Immature natural killer cell (primary cell): ENCODE results near the gene PIEZO1. TPM values are rescaled to one million over a fixed set of nuclear protein-coding genes. Genes with fewer than 3 reads are reported as not detected.
A peak's percentile ranks its signal among the peaks of the same experiment; 100 is the strongest.
"Not testable (repeated sequence)": the region's sequence is repeated elsewhere in the genome, so short reads cannot be mapped to it uniquely, and the experiment has no call there.

Source experiments
- DNase-seq, 3 donors: peaks; one replicate each; pipeline ENCODE4 v3.0.0; 2022; ENCODE audit warnings: mixed read lengths in 1 of 3
- H3K27ac Mint-ChIP-seq, 6 donors: one replicate each; pipeline ENCODE4 v1.8.0; 2020; ENCODE audit warnings: mixed read lengths in 6 of 6, mild to moderate bottlenecking in 5 of 6, inconsistent platforms in 4 of 6, moderate library complexity in 3 of 6
- H3K27me3 Mint-ChIP-seq, 3 donors: one replicate each; pipeline ENCODE4 v1.8.0; 2020 to 2021; ENCODE audit warnings: low read depth in 3 of 3, mild to moderate bottlenecking in 3 of 3, mixed read lengths in 3 of 3, moderate library complexity in 3 of 3, inconsistent platforms in 1 of 3
- H3K36me3 Mint-ChIP-seq, 3 donors: one replicate each; pipeline ENCODE4 v1.8.0; 2020; ENCODE audit warnings: mixed read lengths in 3 of 3, inconsistent platforms in 2 of 3, mild to moderate bottlenecking in 2 of 3
- H3K4me1 Mint-ChIP-seq, 2 donors: one replicate each; pipeline ENCODE4 v1.8.0; 2020; ENCODE audit warnings: inconsistent platforms in 2 of 2, mild to moderate bottlenecking in 2 of 2, mixed read lengths in 2 of 2, moderate library complexity in 1 of 2
- H3K4me3 Mint-ChIP-seq, 5 donors: one replicate each; pipeline ENCODE4 v1.8.0; 2020; ENCODE audit warnings: mild to moderate bottlenecking in 5 of 5, mixed read lengths in 5 of 5, inconsistent platforms in 3 of 5, moderate library complexity in 3 of 5
- H3K9me3 Mint-ChIP-seq, 6 donors: one replicate each; pipeline ENCODE4 v1.8.0; 2020; ENCODE audit warnings: mild to moderate bottlenecking in 6 of 6, mixed read lengths in 6 of 6, inconsistent platforms in 4 of 6, moderate library complexity in 3 of 6
- polyA plus RNA-seq, 3 donors: library from polyadenylated mRNA; unstranded; fragments of 300-500 nt; fragmentation: Illumina TruSeq; gene quantifications; one replicate each; pipeline ENCODE4 v1.2.3, GENCODE V29; 2021

The PIEZO1 gene
- polyA plus RNA-seq = 10 to 100 TPM in 2 of 3 donors, 1 to 10 TPM in 1; 5.2 to 41.2 (median 13.1) TPM

DNA sequence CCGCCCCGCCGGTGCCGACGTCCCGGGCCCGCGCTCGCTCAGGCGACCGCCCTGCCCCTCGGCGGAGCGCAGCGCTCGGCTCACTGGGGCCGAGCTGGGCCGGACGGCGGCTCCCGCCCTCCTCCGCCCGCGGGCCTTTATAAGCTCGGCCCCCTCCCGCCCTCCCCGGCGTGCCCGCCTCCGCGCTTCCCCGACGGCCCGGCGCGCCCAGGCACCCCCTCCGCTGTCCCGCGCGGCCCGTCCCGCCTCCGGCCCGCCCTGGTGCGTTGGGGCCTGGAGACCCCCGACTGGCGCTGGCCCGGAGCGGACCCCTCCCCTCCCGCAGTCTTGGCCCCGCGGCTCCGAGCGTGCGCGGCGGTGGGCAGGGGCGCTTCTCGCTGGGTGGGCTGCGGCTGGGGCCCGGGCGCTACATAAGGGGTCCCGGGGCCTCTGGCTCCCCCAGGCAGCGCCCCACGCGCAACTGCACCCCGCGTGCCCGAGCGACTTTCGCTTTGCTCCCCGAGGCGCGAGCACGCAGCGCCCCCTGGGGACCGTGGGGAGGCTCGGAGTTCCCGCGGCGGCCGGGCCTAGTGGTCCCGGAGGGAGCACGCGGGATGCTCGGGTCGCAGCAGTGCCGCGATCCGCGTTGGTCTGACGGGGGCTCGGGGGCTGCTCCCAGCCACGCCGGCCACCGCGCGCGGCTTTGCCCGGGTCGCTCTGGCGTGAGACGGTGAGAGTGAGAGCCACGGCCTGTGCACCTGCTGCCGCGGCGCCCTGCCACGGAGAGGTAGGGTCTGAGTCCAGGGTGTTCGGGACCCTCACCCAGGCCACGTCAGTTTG, at the start of gene PIEZO1:
PIEZO1 (minus strand) TSS at position 115 of the 819 bp plus-strand sequence. CDS start 256 bp downstream, outside the sequence.
- peak within 1 kb of the TSS; percentile 79 to 87 (median 84) for H3K4me3 Mint-ChIP-seq
- H3K4me1 Mint-ChIP-seq = peaks cover 47% of the 10 kb centered on the region in 2 donors
- peak; percentile 84 to 87 (median 85) for DNase-seq
- H3K36me3 Mint-ChIP-seq = no peaks in the 10 kb centered on the region
- peaks cover 1 to 5% (median 2%) of the 10 kb centered on the region in 3 donors for H3K27me3 Mint-ChIP-seq
- H3K9me3 Mint-ChIP-seq = no peaks in the 10 kb centered on the region
- peak within 1 kb of the TSS in 5 of 6 donors; percentile 34 to 84 (median 62) for H3K27ac Mint-ChIP-seq

DNA sequence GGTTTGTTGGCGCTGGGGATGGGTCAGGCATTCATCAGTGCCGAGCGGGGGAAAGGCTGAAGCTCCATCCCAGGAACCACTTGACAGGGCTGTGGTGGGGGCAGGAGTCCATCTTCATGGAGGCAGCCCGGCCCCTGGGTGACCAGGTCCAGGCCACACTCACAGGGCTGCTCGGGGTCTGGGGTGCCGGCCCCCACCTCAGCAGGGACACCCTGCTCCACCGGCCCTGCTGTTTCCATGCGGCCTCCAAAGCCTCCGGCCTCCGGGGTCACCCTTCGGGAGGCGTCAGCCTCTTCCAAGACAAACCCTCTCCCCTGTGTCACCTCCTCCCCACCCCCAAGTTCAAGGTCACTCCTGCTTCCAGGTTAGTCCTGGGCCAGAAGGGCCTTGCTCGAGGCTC, 49.6 kb upstream of the PIEZO1 start:
- Mint-ChIP-seq H3K36me3 (peaks cover 0 to 3% (median 0%) of the 10 kb centered on the region in 3 donors), H3K4me1 (no peaks in the 10 kb centered on the region), H3K27ac (no peak overlapping the region), H3K9me3 (no peaks in the 10 kb centered on the region), H3K27me3 (peaks cover 0 to 3% (median 0%) of the 10 kb centered on the region in 3 donors), H3K4me3 (no peak overlapping the region)
- no peak for DNase-seq

- DNase-seq = no peak
- no peaks in the 10 kb centered on the region for H3K4me1 Mint-ChIP-seq
- peaks cover 0 to 5% (median 0%) of the 10 kb centered on the region in 3 donors for H3K27me3 Mint-ChIP-seq
- H3K36me3 Mint-ChIP-seq = peaks cover 0 to 3% (median 0%) of the 10 kb centered on the region in 3 donors
- H3K4me3 Mint-ChIP-seq = no peak overlapping the region
- H3K9me3 Mint-ChIP-seq = no peaks in the 10 kb centered on the region
- H3K27ac Mint-ChIP-seq = no peak overlapping the region
Observed at GRCh38 chr16:88833086-88833485, 48.1 kb upstream of the PIEZO1 start.

- Mint-ChIP-seq H3K9me3 (no peaks in the 10 kb centered on the region), H3K36me3 (peaks cover 0 to 3% (median 0%) of the 10 kb centered on the region in 3 donors), H3K27ac (no peak overlapping the region), H3K27me3 (peaks cover 0 to 3% (median 0%) of the 10 kb centered on the region in 3 donors), H3K4me1 (no peaks in the 10 kb centered on the region), H3K4me3 (no peak overlapping the region)
- no peak for DNase-seq
Observed at GRCh38 chr16:88831838-88832237, 46.8 kb upstream of the PIEZO1 start.

DNA sequence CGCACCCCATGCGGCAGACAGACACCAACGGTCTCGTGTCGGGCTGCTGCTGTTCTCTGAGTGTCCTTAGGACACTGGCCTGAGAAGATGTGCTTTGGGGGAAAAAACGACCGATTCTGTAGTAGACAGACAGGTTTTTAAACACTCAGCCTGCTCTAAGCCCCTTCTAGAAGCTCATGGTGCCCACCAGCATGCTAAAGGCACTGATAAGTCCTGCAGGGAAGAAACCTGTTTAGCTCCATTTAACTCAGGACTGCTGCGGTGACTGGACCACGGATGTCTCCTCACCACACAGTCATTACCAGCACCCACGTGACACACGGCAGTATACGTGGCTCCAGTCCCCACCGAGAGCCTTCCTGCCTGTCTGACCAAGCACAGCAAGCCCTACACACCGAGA, 45.8 kb upstream of the PIEZO1 start:
- no peaks in the 10 kb centered on the region for H3K4me1 Mint-ChIP-seq
- no peaks in the 10 kb centered on the region for H3K9me3 Mint-ChIP-seq
- peaks cover 0 to 3% (median 0%) of the 10 kb centered on the region in 3 donors for H3K36me3 Mint-ChIP-seq
- H3K27me3 Mint-ChIP-seq = peaks cover 0 to 2% (median under 1%) of the 10 kb centered on the region in 3 donors
- DNase-seq = no peak
- H3K27ac Mint-ChIP-seq = no peak overlapping the region
- H3K4me3 Mint-ChIP-seq = no peak overlapping the region

GRCh38 chr16:88830258-88830657, 45.2 kb upstream of the PIEZO1 start:
- H3K9me3 Mint-ChIP-seq = no peaks in the 10 kb centered on the region
- peaks cover 0 to 2% (median 2%) of the 10 kb centered on the region in 3 donors for H3K27me3 Mint-ChIP-seq
- DNase-seq = no peak
- H3K4me1 Mint-ChIP-seq = no peaks in the 10 kb centered on the region
- H3K27ac Mint-ChIP-seq = peak overlapping the region in 1 of 6 donors; percentile 55
- H3K4me3 Mint-ChIP-seq = no peak overlapping the region
- peaks cover 0 to 2% (median 0%) of the 10 kb centered on the region in 3 donors for H3K36me3 Mint-ChIP-seq

- Mint-ChIP-seq H3K36me3 (no peaks in the 10 kb centered on the region), H3K27me3 (peaks cover 0 to 3% (median 2%) of the 10 kb centered on the region in 3 donors), H3K4me3 (no peak overlapping the region), H3K27ac (no peak overlapping the region), H3K4me1 (no peaks in the 10 kb centered on the region), H3K9me3 (no peaks in the 10 kb centered on the region)
- DNase-seq = no peak
Observed at GRCh38 chr16:88828711-88829110, 43.7 kb upstream of the PIEZO1 start.

GRCh38 chr16:88827727-88828126, 42.7 kb upstream of the PIEZO1 start:
- no peak overlapping the region for H3K27ac Mint-ChIP-seq
- peaks cover 0 to 3% (median 0%) of the 10 kb centered on the region in 3 donors for H3K36me3 Mint-ChIP-seq
- H3K27me3 Mint-ChIP-seq = peaks cover 0 to 3% (median 2%) of the 10 kb centered on the region in 3 donors
- no peak for DNase-seq
- H3K4me3 Mint-ChIP-seq = no peak overlapping the region
- H3K9me3 Mint-ChIP-seq = no peaks in the 10 kb centered on the region
- no peaks in the 10 kb centered on the region for H3K4me1 Mint-ChIP-seq

DNA sequence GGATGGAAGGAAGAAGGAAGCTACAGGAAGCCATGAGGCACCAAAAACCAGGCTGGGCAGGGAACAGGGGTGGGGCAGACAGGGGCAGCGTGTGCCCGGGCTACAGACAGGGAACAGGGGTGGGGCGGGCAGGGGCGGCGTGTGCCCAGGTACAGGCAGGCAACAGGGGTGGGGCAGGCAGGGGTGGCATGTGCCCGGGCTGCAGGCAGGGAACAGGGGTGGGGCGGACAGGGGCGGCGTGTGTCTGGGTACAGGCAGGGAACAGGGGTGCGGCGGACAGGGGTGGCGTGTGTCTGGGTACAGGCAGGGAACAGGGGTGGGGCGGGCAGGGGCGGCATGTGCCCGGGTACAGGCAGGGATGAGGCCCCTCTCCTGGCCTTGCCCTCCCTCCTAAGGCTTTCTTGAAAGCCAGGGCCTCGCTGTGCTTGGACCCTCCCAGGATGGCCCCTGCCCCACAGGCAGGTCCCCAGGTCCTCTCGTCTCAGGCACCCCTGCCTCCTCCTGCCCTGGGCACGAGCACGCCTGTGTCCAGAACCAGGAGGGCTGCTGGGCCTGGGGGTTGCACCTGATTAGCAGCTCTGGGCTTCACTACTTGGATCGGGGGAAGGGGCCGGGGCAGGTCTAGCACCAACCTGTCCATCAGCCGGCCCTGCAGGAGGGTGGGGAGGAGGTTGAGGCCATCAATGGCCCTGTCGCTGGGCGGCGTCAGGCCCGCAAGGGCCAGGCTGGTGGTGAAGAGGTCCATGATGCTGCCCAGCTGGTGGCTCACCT, 41.2 kb upstream of the PIEZO1 start:
- DNase-seq = no peak
- no peaks in the 10 kb centered on the region for H3K4me1 Mint-ChIP-seq
- H3K9me3 Mint-ChIP-seq = no peaks in the 10 kb centered on the region
- H3K4me3 Mint-ChIP-seq = no peak overlapping the region
- H3K36me3 Mint-ChIP-seq = peaks cover 0 to 3% (median 0%) of the 10 kb centered on the region in 3 donors
- H3K27ac Mint-ChIP-seq = no peak overlapping the region
- H3K27me3 Mint-ChIP-seq = peaks cover 0 to 3% (median 2%) of the 10 kb centered on the region in 3 donors

GRCh38 chr16:88825146-88825545, 40.1 kb upstream of the PIEZO1 start:
- Mint-ChIP-seq H3K4me3 (no peak overlapping the region), H3K36me3 (peaks cover 0 to 3% (median 0%) of the 10 kb centered on the region in 3 donors), H3K9me3 (no peaks in the 10 kb centered on the region), H3K27me3 (peaks cover 0 to 3% (median 2%) of the 10 kb centered on the region in 3 donors), H3K4me1 (no peaks in the 10 kb centered on the region), H3K27ac (no peak overlapping the region)
- no peak for DNase-seq

GRCh38 chr16:88824256-88825077, 39.4 kb upstream of the PIEZO1 start:
- Mint-ChIP-seq H3K9me3 (no peaks in the 10 kb centered on the region), H3K27me3 (peaks cover 0 to 3% (median 2%) of the 10 kb centered on the region in 3 donors), H3K36me3 (peaks cover 0 to 3% (median 0%) of the 10 kb centered on the region in 3 donors), H3K4me3 (no peak overlapping the region), H3K4me1 (no peaks in the 10 kb centered on the region), H3K27ac (no peak overlapping the region)
- no peak for DNase-seq

- not testable (repeated sequence) for H3K27me3 Mint-ChIP-seq, H3K4me1 Mint-ChIP-seq, H3K4me3 Mint-ChIP-seq, H3K27ac Mint-ChIP-seq, H3K9me3 Mint-ChIP-seq, DNase-seq, H3K36me3 Mint-ChIP-seq
Observed at GRCh38 chr16:88823646-88824045, 38.6 kb upstream of the PIEZO1 start.

GRCh38 chr16:88822281-88823040, 37.4 kb upstream of the PIEZO1 start:
- no peak for DNase-seq
- no peaks in the 10 kb centered on the region for H3K9me3 Mint-ChIP-seq

More at GRCh38 chr16:88822281-88823040, 37.4 kb upstream of the PIEZO1 start:
- Mint-ChIP-seq H3K27ac (no peak overlapping the region), H3K27me3 (peaks cover 2% of the 10 kb centered on the region in 3 donors), H3K36me3 (peaks cover 0 to 3% (median 0%) of the 10 kb centered on the region in 3 donors), H3K4me3 (no peak overlapping the region), H3K4me1 (no peaks in the 10 kb centered on the region)
